ENCODE measurements around the gene DUSP10. TPM values are rescaled to one million over a fixed set of nuclear protein-coding genes. Genes with fewer than 3 reads are reported as not detected.

The DUSP10 gene
- total RNA-seq, 1 donor from 2014 or later: 65.8 TPM

- H3K27me3 ChIP-seq (ENCODE audit: control insufficient read depth, insufficient read depth, low read length): no peaks in the 10 kb centered on the region
- TF ChIP-seq, protein P1, sequence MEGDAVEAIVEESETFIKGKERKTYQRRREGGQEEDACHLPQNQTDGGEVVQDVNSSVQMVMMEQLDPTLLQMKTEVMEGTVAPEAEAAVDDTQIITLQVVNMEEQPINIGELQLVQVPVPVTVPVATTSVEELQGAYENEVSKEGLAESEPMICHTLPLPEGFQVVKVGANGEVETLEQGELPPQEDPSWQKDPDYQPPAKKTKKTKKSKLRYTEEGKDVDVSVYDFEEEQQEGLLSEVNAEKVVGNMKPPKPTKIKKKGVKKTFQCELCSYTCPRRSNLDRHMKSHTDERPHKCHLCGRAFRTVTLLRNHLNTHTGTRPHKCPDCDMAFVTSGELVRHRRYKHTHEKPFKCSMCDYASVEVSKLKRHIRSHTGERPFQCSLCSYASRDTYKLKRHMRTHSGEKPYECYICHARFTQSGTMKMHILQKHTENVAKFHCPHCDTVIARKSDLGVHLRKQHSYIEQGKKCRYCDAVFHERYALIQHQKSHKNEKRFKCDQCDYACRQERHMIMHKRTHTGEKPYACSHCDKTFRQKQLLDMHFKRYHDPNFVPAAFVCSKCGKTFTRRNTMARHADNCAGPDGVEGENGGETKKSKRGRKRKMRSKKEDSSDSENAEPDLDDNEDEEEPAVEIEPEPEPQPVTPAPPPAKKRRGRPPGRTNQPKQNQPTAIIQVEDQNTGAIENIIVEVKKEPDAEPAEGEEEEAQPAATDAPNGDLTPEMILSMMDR (IDR thresholded peaks at IDR 0.05; ENCODE audit: insufficient read depth, low read length, poor library complexity, severe bottlenecking): no peak
- no peaks in the 10 kb centered on the region for H3K36me3 ChIP-seq (ENCODE audit: control insufficient read depth, insufficient read depth, low read length)
- H3K4me3 ChIP-seq (ENCODE audit: low read depth, low read length): no peak overlapping the region
- DNase-seq (ENCODE audit: low read depth): no peak
These were observed 36.2 kb upstream of the DUSP10 start for GRCh38 chr1:221778125-221778524.

- H3K27me3 ChIP-seq (ENCODE audit: control insufficient read depth, insufficient read depth, low read length): no peaks in the 10 kb centered on the region
- H3K4me3 ChIP-seq (ENCODE audit: low read depth, low read length): no peak overlapping the region
- TF ChIP-seq, protein P1 (IDR thresholded peaks at IDR 0.05; ENCODE audit: insufficient read depth, low read length, poor library complexity, severe bottlenecking): no peak
- no peaks in the 10 kb centered on the region for H3K36me3 ChIP-seq (ENCODE audit: control insufficient read depth, insufficient read depth, low read length)
- no peak for DNase-seq (ENCODE audit: low read depth)
These were observed 35.7 kb upstream of the DUSP10 start for GRCh38 chr1:221777431-221778072.

- TF ChIP-seq, protein P1 (IDR thresholded peaks at IDR 0.05; ENCODE audit: insufficient read depth, low read length, poor library complexity, severe bottlenecking): no peak
- no peak for DNase-seq (ENCODE audit: low read depth)
- no peaks in the 10 kb centered on the region for H3K27me3 ChIP-seq (ENCODE audit: control insufficient read depth, insufficient read depth, low read length)
These were observed 34.8 kb upstream of the DUSP10 start for GRCh38 chr1:221776495-221777301.

DNA sequence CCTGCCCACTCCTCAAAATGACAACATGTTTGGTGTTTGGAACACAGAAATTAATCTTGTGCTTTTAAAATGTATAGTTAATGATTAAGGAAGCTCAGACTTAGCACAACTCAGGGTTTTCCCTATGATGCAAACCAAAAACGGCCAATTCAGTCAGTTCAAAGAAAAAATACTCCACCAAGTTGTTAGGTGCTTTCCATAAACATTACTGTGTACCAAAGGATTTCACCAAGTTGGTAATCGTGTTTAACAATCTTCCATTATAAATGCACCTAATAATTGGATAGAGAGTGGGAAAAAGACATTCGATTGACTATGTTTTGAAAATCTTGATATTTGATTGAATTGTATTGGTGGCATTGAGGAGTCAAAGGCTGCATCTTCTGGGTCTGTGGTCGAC lies 33.3 kb upstream of the DUSP10 start:
- Histone ChIP-seq H3K36me3 (ENCODE audit: control insufficient read depth, insufficient read depth, low read length) (no peaks in the 10 kb centered on the region), H3K4me3 (ENCODE audit: low read depth, low read length) (no peak overlapping the region), H3K27me3 (ENCODE audit: control insufficient read depth, insufficient read depth, low read length) (no peaks in the 10 kb centered on the region)
- TF ChIP-seq, protein P1 (IDR thresholded peaks at IDR 0.05; ENCODE audit: insufficient read depth, low read length, poor library complexity, severe bottlenecking): no peak
- DNase-seq (ENCODE audit: low read depth): no peak

More at GRCh38 chr1:221776495-221777301, 34.8 kb upstream of the DUSP10 start:
- no peaks in the 10 kb centered on the region for H3K36me3 ChIP-seq (ENCODE audit: control insufficient read depth, insufficient read depth, low read length)
- no peak overlapping the region for H3K4me3 ChIP-seq (ENCODE audit: low read depth, low read length)

DNA sequence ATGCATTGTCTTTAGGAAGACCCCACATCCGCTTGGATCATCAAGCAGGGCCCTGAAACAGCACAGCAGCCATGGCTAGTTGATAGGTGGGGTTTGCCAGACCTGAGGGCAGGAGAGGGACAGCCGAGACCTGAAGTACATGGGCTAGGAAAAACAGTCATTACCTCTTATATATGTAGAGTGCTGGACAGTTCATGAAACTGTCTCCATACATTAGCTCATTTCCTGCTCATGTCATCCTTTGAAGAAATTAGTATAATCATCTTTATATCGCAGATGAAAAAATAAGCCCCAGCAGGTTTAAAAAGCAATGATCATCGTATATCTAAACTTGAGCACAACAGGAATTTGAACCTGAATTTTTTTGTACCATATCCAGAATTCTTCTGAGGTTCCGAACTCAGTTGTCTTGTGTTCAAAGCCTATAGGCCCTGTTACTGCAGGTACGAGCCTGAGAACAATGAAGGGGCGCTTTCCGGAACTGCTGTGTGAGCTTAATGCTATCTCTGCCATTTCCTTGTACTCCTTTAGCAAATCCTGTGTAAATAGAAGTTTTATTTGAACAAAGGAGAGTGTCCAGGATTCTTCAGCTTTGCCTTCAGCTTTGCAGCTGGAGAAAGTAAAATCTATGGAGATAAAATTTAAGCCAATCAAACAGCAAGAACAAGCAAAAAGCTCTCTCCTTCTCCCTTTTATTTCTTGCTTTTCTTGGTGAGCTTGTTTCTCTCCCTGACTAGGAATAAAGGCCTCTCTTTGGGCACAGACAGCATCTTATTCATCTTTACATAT lies 32.4 kb upstream of the DUSP10 start:
- TF ChIP-seq, protein P1 (IDR thresholded peaks at IDR 0.05; ENCODE audit: insufficient read depth, low read length, poor library complexity, severe bottlenecking): no peak
- H3K4me3 ChIP-seq (ENCODE audit: low read depth, low read length): no peak overlapping the region
- H3K27me3 ChIP-seq (ENCODE audit: control insufficient read depth, insufficient read depth, low read length): no peaks in the 10 kb centered on the region
- no peaks in the 10 kb centered on the region for H3K36me3 ChIP-seq (ENCODE audit: control insufficient read depth, insufficient read depth, low read length)
- DNase-seq (ENCODE audit: low read depth): no peak

Measured in kidney epithelial cell (primary cell).